K562 (cell line): ENCODE measurements around the gene IRF3. TPM values are rescaled to one million over a fixed set of nuclear protein-coding genes. Genes with fewer than 3 reads are reported as not detected.
A peak's percentile ranks its signal among the peaks of the same experiment; 100 is the strongest.

Experiments used
- ATAC-seq: fragments of 200-7000 bp; cut with Tn5 transposase; 3 replicates; pipeline ENCODE4 v1.9.1; 2020; ENCODE audit warnings: moderate library complexity
- BruUV-seq: library from RNA; stranded (reverse); fragments of 400-500 nt; replicated peaks from 2 replicates; lab custom pipeline; 2021; lab: Mats Ljungman, UMichigan
- CTCF ChIA-PET: fragments of 300-600 bp; formaldehyde crosslinking; extraction: SDS; loops from one replicate; lab custom pipeline; 2021; ENCODE audit warnings: low intra/inter-chr PET ratio; lab: Yijun Ruan, JAX
- POLR2A ChIA-PET: fragments of 300-600, 350-650 bp; sonication (Branson Sonifier 250); formaldehyde crosslinking; extraction: SDS; loops from one replicate; lab custom pipeline; 2021; ENCODE audit warnings: antibody characterized with exemption, inconsistent platforms; lab: Yijun Ruan, JAX
- DNase-seq, 4 experiments: peaks; one replicate each; pipeline versions ENCODE4 v3.0.0 to v3.0.0-alpha.2; 2011 to 2018; ENCODE audit warnings: low spot score in 3 of 4, mixed read lengths in 3 of 4; ENCODE audit errors: extremely low read depth in 1 of 4
- FAIRE-seq: peaks from 2 replicates; lab custom pipeline; 2011; peaks lifted over from hg19 to GRCh38; lab: Jason Lieb, UNC
- H2AFZ ChIP-seq: 2 replicates; pipeline ENCODE4 v1.6.0; 2011; ENCODE audit warnings: low read depth, low read length, control low read depth, inconsistent platforms
- H3K27ac ChIP-seq: fragments of 200-600 bp; 3 replicates; pipeline ENCODE4 v1.8.0; 2011; ENCODE audit warnings: low read depth, mild to moderate bottlenecking, control low read depth, inconsistent platforms, low read length, moderate library complexity, mixed read lengths; ENCODE audit errors: extremely low read depth
- H3K27me3 ChIP-seq, 2 experiments: fragments of 300-600 bp in 1 of 2; 2 replicates in 1 of 2; 3 replicates in 1 of 2; pipeline versions ENCODE4 v1.6.0 to v1.8.0; 2011; ENCODE audit warnings: inconsistent platforms in 2 of 2, low read length in 2 of 2, mild to moderate bottlenecking in 1 of 2, mixed read lengths in 1 of 2, moderate library complexity in 1 of 2; ENCODE audit not compliant: control insufficient read depth in 2 of 2, insufficient read depth in 2 of 2
- H3K36me3 ChIP-seq: fragments of 300-600 bp; 3 replicates; pipeline ENCODE4 v1.8.0; 2011; ENCODE audit warnings: mild to moderate bottlenecking, low read length, inconsistent platforms; ENCODE audit not compliant: control insufficient read depth, insufficient read depth
- H3K4me1 ChIP-seq, 2 experiments: fragments of 200-600 bp in 1 of 2; replicated peaks in 1 of 2; 2 replicates in 1 of 2; 3 replicates in 1 of 2; pipeline versions ENCODE4 v1.5.1 to v1.8.0; 2011; ENCODE audit warnings: inconsistent platforms in 2 of 2, low read length in 2 of 2, mild to moderate bottlenecking in 1 of 2, mixed read lengths in 1 of 2, moderate library complexity in 1 of 2; ENCODE audit not compliant: control insufficient read depth in 2 of 2, insufficient read depth in 2 of 2
- H3K4me2 ChIP-seq: 2 replicates; pipeline ENCODE4 v1.6.1; 2011; ENCODE audit warnings: low read length, control low read depth, inconsistent platforms, mixed read lengths; ENCODE audit not compliant: insufficient read depth
- H3K4me3 ChIP-seq: fragments of 200-600 bp; sonication (generic), shearing (Covaris generic); 2 replicates; pipeline ENCODE4 v1.5.1; 2016; ENCODE audit warnings: control low read depth, inconsistent platforms
- H3K79me2 ChIP-seq: fragments of 200-600 bp; 3 replicates; pipeline ENCODE4 v1.8.0; 2011; ENCODE audit warnings: low read length, inconsistent platforms; ENCODE audit not compliant: control insufficient read depth, insufficient read depth
- H3K9ac ChIP-seq, 2 experiments: 2 replicates each; pipeline versions ENCODE4 v1.6.0 to v1.6.1; 2011; ENCODE audit warnings: low read depth in 2 of 2, low read length in 2 of 2, control low read depth in 1 of 2, inconsistent platforms in 1 of 2, mild to moderate bottlenecking in 1 of 2, mixed read lengths in 1 of 2; ENCODE audit not compliant: insufficient read depth in 1 of 2
- H3K9me1 ChIP-seq: one replicate; pipeline ENCODE4 v1.6.0; 2011; ENCODE audit warnings: inconsistent platforms, mild to moderate bottlenecking, low read length, moderate library complexity; ENCODE audit not compliant: control insufficient read depth, insufficient read depth
- H3K9me3 ChIP-seq: replicated peaks from 2 replicates; pipeline ENCODE4 v1.5.1; 2011; ENCODE audit warnings: low read depth, low read length, inconsistent platforms; ENCODE audit not compliant: control insufficient read depth, insufficient read depth
- H4K20me1 ChIP-seq: replicated peaks from 2 replicates; pipeline ENCODE4 v1.6.1; 2011; ENCODE audit warnings: low read length, inconsistent platforms, mixed read lengths; ENCODE audit not compliant: control insufficient read depth, insufficient read depth
- CEBPG ChIP-seq, 3 experiments: fragments of 200-800 bp in 1 of 3; sonication (Bioruptor generic) in 1 of 3; sonication (generic) in 1 of 3; formaldehyde crosslinking in 1 of 3; IDR thresholded peaks in 2 of 3; conservative IDR thresholded peaks in 1 of 3; 2 replicates each; pipeline versions ENCODE4 v1.6.1 to v1.8.0; 2016 to 2022; ENCODE audit warnings: missing compliant biosample characterization in 2 of 3, missing genetic modification characterization in 2 of 3, mild to moderate bottlenecking in 1 of 3, missing genetic modification reagents in 1 of 3
- FOXJ3 ChIP-seq: sonication (generic); formaldehyde crosslinking; IDR thresholded peaks from 2 replicates; pipeline ENCODE4 v1.4.0; 2020; ENCODE audit warnings: mild to moderate bottlenecking, missing genetic modification reagents
- HCFC1 ChIP-seq: IDR thresholded peaks from 2 replicates; pipeline ENCODE4 v1.6.1; 2012; ENCODE audit warnings: low read depth, low read length, improper control_type of control experiment
- ILF3 ChIP-seq: fragments of 450-650 bp; IDR thresholded peaks from 2 replicates; pipeline ENCODE4 v1.6.1; 2018; ENCODE audit warnings: antibody characterized with exemption, mild to moderate bottlenecking, moderate library complexity, borderline replicate concordance
- KLF13 ChIP-seq: fragments of 450-650 bp; IDR thresholded peaks from 2 replicates; pipeline ENCODE4 v1.6.1; 2016; ENCODE audit warnings: missing genetic modification characterization, low read depth, mild to moderate bottlenecking, missing compliant biosample characterization, moderate library complexity, borderline replicate concordance
- MYNN ChIP-seq, 2 experiments: sonication (generic); formaldehyde crosslinking in 1 of 2; IDR thresholded peaks; 2 replicates each; pipeline versions ENCODE4 v1.5.0 to v1.6.1; 2016 to 2020; ENCODE audit warnings: antibody characterized with exemption in 1 of 2, missing genetic modification reagents in 1 of 2
- NCOA2 ChIP-seq, 2 experiments: fragments of 450-650 bp; IDR thresholded peaks; 2 replicates each; pipeline ENCODE4 v1.6.1; 2018; ENCODE audit warnings: mild to moderate bottlenecking in 2 of 2, moderate library complexity in 1 of 2; ENCODE audit not compliant: partially characterized antibody in 2 of 2
- NR2C1 ChIP-seq, 2 experiments: fragments of 450-650 bp; IDR thresholded peaks; 2 replicates each; pipeline ENCODE4 v1.6.1; 2017; ENCODE audit warnings: mild to moderate bottlenecking in 2 of 2, antibody characterized with exemption in 1 of 2, inconsistent platforms in 1 of 2, missing compliant biosample characterization in 1 of 2, missing genetic modification characterization in 1 of 2
- PHB2 ChIP-seq: fragments of 450-650 bp; IDR thresholded peaks from 2 replicates; pipeline ENCODE4 v1.6.1; 2017; ENCODE audit warnings: low read depth
- RB1 ChIP-seq: fragments of 450-650 bp; IDR thresholded peaks from 2 replicates; pipeline ENCODE4 v1.6.1; 2017; ENCODE audit warnings: low read depth, mild to moderate bottlenecking
- RNF2 ChIP-seq: sonication (generic); IDR thresholded peaks from 2 replicates; pipeline ENCODE4 v1.6.1; 2016
- TRIM28 ChIP-seq: fragments of 450-650 bp; IDR thresholded peaks from 2 replicates; pipeline ENCODE4 v1.6.1; 2017
- WGBS: fragments of 100-300 bp; shearing (Covaris generic); methylation state at CpG from one replicate; pipeline ENCODE4 v1.1.6; 2016; ENCODE audit warnings: low coverage, mixed read lengths; ENCODE audit not compliant: insufficient coverage; ENCODE audit errors: missing lambda C conversion rate; 5-methylcytosine and 5-hydroxymethylcytosine counted together
- in situ Hi-C: fragments of 300-500 bp; cut with MboI; formaldehyde crosslinking; loops from 4 replicates; pipeline ENCODE4 v1.15.0; 2018; ENCODE audit warnings: inconsistent platforms, mixed read lengths
- intact Hi-C: fragments of 100-400 bp; cut with micrococcal nuclease; formaldehyde crosslinking; loops from 2 replicates; pipeline ENCODE4 v1.14.2; 2022
- polyA plus RNA-seq, 8 experiments: library from polyadenylated mRNA; depleted of rRNA in 4 of 8; stranded (reverse) in 5 of 8; unstranded in 3 of 8; fragments of >200 nt; fragmentation: Nextera tagmentation in 2 of 8; fragmentation: Illumina TruSeq in 1 of 8; extraction: Ambion mirVana in 2 of 8; extraction: Trizol in 1 of 8; gene quantifications; 2 replicates each; pipeline versions ENCODE4 v1.2.1 to v1.2.3, GENCODE V29; 2011 to 2014; ENCODE audit warnings: inconsistent platforms in 1 of 8, missing spikeins in 1 of 8
- total RNA-seq, 7 experiments: library from RNA; depleted of rRNA in 6 of 7; stranded (reverse); fragments of >200 nt in 6 of 7; fragmentation: Illumina TruSeq in 2 of 7; extraction: Trizol in 2 of 7; gene quantifications; 2 replicates each; pipeline versions ENCODE4 v1.2.1 to v1.2.3, GENCODE V29; 2011 to 2021; ENCODE audit warnings: low replicate concordance in 1 of 7
- TF ChIP-seq, protein P1 (sequence below), 2 experiments: fragments of 150-350 bp in 1 of 2; IDR thresholded peaks; 2 replicates each; pipeline ENCODE4 v1.6.1; 2012 to 2016; ENCODE audit warnings: low read depth in 2 of 2, low read length in 2 of 2, mild to moderate bottlenecking in 1 of 2, moderate library complexity in 1 of 2
- TF ChIP-seq, protein P2 (sequence below): IDR thresholded peaks from 2 replicates; pipeline ENCODE4 v1.6.1; 2011; ENCODE audit warnings: borderline replicate concordance, low read depth, mild to moderate bottlenecking, moderate library complexity, low read length; ENCODE audit not compliant: insufficient read depth, poor library complexity, severe bottlenecking

IRF3 gene
- total and polyA plus RNA-seq, 9 of the 15 experiments (the other 6 are each of a cell fraction or from before 2014, with no cell fraction given) = 7.5 to 145 (median 65.4) TPM

DNA sequence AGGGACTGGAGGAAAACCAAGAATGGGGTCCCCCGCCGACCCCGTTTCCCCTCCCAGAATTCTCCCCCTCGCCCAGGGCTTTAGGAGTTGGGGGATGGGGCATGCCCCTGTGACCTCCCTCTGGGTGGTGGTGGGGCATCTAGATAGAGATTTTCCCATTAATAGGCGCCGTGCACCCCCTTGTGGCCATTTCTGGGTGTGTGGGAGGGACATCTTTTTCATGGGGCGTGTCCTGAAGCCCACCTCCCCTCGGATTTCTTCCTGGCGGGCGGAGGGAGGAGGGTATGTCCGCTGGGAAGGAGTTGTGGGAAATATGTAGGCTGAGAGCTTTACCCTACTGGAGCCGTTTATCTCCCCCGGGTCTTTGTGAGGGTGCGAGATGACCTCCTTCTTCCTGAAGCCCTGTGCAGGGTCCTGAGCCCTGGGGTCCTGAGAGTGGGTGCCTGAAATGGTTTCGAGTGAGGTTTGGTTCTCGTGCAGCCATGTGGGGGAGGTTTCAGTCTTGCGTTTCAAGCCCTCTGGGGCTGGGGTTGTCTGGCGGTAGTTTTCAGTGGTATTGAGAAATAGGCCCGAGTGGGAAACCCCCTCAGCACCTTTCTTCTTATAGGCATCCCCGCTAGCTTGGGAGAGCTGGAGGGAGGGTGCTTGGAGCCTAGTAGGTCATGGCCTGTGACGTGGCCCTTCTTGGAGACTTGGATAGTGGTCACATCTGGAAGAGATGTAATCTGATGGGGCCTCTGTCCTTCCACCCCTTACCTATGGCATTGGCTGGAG lies 12.4 kb upstream of the IRF3 start:
- Histone ChIP-seq H4K20me1 (peaks cover 22% of the 10 kb centered on the region), H3K27ac (peak overlapping the region; percentile 97), H2AFZ (peak overlapping the region; percentile 49; the same call in 1 of the 2 replicates), H3K9me3 (no peaks in the 10 kb centered on the region; the same call in 1 of the 2 replicates), H3K9ac (peak overlapping the region; percentile 96 to 100), H3K36me3 (peaks cover 50% of the 10 kb centered on the region), H3K4me2 (peak overlapping the region; percentile 91), H3K4me3 (peak overlapping the region; percentile 85), H3K79me2 (peaks cover 50% of the 10 kb centered on the region), H3K27me3 (no peaks in the 10 kb centered on the region), H3K4me1 (peaks cover 27 to 44% of the 10 kb centered on the region in 2 experiments), H3K9me1 (peaks cover 3% of the 10 kb centered on the region)
- intact Hi-C loops (loop anchor here (1.0 to 5.0 kb wide), 6 partner anchors 35 to 189 kb away; partner anchors contain the start of genes AP2A1, PNKP, PRR12 and SCAF1), in situ Hi-C loops (no loop called here)
- ChIA-PET POLR2A (interaction anchor here (0.5 to 2.7 kb wide), 8 partner anchors 18 to 336 kb away, joined by 3 to 23 read pairs (median 3); partner anchors contain the start of genes AP2A1 and SCAF1), CTCF (interaction anchor here (0.6 to 1.7 kb wide), 3 partner anchors 108 to 204 kb away, joined by 3 to 5 read pairs (median 4); partner anchors contain the start of gene FLT3LG)
- FAIRE-seq = peak; percentile 83
- WGBS = 2% methylated on average over 19 of the region's 21 CpGs
- TSS peak; percentile 49 for BruUV-seq
- peak; percentile 32 for ATAC-seq
- peak; percentile 68 to 88 (median 72) for DNase-seq
- TF ChIP-seq PHB2 = no peak
- TF ChIP-seq HCFC1 = no peak
- TF ChIP-seq, protein P1, sequence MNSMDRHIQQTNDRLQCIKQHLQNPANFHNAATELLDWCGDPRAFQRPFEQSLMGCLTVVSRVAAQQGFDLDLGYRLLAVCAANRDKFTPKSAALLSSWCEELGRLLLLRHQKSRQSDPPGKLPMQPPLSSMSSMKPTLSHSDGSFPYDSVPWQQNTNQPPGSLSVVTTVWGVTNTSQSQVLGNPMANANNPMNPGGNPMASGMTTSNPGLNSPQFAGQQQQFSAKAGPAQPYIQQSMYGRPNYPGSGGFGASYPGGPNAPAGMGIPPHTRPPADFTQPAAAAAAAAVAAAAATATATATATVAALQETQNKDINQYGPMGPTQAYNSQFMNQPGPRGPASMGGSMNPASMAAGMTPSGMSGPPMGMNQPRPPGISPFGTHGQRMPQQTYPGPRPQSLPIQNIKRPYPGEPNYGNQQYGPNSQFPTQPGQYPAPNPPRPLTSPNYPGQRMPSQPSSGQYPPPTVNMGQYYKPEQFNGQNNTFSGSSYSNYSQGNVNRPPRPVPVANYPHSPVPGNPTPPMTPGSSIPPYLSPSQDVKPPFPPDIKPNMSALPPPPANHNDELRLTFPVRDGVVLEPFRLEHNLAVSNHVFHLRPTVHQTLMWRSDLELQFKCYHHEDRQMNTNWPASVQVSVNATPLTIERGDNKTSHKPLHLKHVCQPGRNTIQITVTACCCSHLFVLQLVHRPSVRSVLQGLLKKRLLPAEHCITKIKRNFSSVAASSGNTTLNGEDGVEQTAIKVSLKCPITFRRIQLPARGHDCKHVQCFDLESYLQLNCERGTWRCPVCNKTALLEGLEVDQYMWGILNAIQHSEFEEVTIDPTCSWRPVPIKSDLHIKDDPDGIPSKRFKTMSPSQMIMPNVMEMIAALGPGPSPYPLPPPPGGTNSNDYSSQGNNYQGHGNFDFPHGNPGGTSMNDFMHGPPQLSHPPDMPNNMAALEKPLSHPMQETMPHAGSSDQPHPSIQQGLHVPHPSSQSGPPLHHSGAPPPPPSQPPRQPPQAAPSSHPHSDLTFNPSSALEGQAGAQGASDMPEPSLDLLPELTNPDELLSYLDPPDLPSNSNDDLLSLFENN (IDR thresholded peaks at IDR 0.05; ENCODE audit: low read depth in 2 of 2, low read length in 2 of 2) = no peak
- TF ChIP-seq NR2C1 (IDR thresholded peaks at IDR 0.05) = peak; percentile 36; the same call in 1 of the 2 replicates
- peak; percentile 45 for TF ChIP-seq NR2C1 (tag; IDR thresholded peaks at IDR 0.05)
- TF ChIP-seq, protein P2, sequence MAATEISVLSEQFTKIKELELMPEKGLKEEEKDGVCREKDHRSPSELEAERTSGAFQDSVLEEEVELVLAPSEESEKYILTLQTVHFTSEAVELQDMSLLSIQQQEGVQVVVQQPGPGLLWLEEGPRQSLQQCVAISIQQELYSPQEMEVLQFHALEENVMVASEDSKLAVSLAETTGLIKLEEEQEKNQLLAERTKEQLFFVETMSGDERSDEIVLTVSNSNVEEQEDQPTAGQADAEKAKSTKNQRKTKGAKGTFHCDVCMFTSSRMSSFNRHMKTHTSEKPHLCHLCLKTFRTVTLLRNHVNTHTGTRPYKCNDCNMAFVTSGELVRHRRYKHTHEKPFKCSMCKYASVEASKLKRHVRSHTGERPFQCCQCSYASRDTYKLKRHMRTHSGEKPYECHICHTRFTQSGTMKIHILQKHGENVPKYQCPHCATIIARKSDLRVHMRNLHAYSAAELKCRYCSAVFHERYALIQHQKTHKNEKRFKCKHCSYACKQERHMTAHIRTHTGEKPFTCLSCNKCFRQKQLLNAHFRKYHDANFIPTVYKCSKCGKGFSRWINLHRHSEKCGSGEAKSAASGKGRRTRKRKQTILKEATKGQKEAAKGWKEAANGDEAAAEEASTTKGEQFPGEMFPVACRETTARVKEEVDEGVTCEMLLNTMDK = peak; percentile 72
- no peak for TF ChIP-seq CEBPG (CRISPR knock-in tag; IDR thresholded peaks at IDR 0.05)
- TF ChIP-seq CEBPG (tag; conservative IDR thresholded peaks at IDR 0.05 in 1 of 2, IDR thresholded peaks at IDR 0.05 in 1 of 2) = peak in 1 of 2 experiments; percentile 36; a peak in 1 of 4 replicates
- no peak for TF ChIP-seq NCOA2 (IDR thresholded peaks at IDR 0.05; ENCODE audit: partially characterized antibody in 2 of 2)
- TF ChIP-seq RB1 = 0 out of 2 replicates have a peak, but pooled peaks have one; percentile 12
- TF ChIP-seq FOXJ3 (CRISPR knock-in tag) = no peak
- TF ChIP-seq TRIM28 = peak; percentile 20; the same call in 1 of the 2 replicates
- peak; percentile 45; the same call in 1 of the 2 replicates for TF ChIP-seq MYNN (IDR thresholded peaks at IDR 0.05)
- no peak for TF ChIP-seq MYNN (CRISPR knock-in tag; IDR thresholded peaks at IDR 0.05)
- no peak for TF ChIP-seq RNF2
- no peak for TF ChIP-seq ILF3
- TF ChIP-seq KLF13 (tag) = peak; percentile 51; the same call in 1 of the 2 replicates
